ENCODE data around the gene NEK4. TPM values are rescaled to one million over a fixed set of nuclear protein-coding genes. Genes with fewer than 3 reads are reported as not detected.
A peak's percentile ranks its signal among the peaks of the same experiment; 100 is the strongest.

NEK4 gene
- total and polyA plus RNA-seq, 2 of the 13 experiments (the other 11 are each of a cell fraction or from before 2014, with no cell fraction given) = 16.5 to 38.0 TPM

- TF ChIP-seq RXRA (CRISPR knock-in tag; IDR thresholded peaks at IDR 0.05) (peak; percentile 94), LCORL (IDR thresholded peaks at IDR 0.05) (no peak), LCORL (CRISPR knock-in tag; IDR thresholded peaks at IDR 0.05) (peak; percentile 82), RBAK (CRISPR knock-in tag; IDR thresholded peaks at IDR 0.05) (no peak), NFIC (IDR thresholded peaks at IDR 0.05; ENCODE audit: low read length) (peak; percentile 74; the same call in 1 of the 2 replicates), ZNF224 (CRISPR knock-in tag; IDR thresholded peaks at IDR 0.05) (peak; percentile 25; the same call in 1 of the 2 replicates), CCDC6 (CRISPR knock-in tag; IDR thresholded peaks at IDR 0.05) (peak; percentile 28; the same call in 1 of the 2 replicates), TARDBP (CRISPR knock-in tag; IDR thresholded peaks at IDR 0.05) (peak; percentile 85), PCBP1 (IDR thresholded peaks at IDR 0.05; ENCODE audit: borderline replicate concordance, low read depth, low read length) (no peak), MAFK (conservative IDR thresholded peaks at IDR 0.05 in 1 of 2, IDR thresholded peaks at IDR 0.05 in 1 of 2; ENCODE audit: low read length in 2 of 2) (no peak), RORA (CRISPR knock-in tag; IDR thresholded peaks at IDR 0.05) (no peak), NCOR1 (IDR thresholded peaks at IDR 0.05; ENCODE audit: borderline replicate concordance, low read length) (peak; percentile 89; the same call in 1 of the 2 replicates), GZF1 (CRISPR knock-in tag; IDR thresholded peaks at IDR 0.05) (0 out of 2 replicates have a peak, but pooled peaks have one; percentile 8), ZNF280D (CRISPR knock-in tag; IDR thresholded peaks at IDR 0.05) (no peak), PBX2 (CRISPR knock-in tag; IDR thresholded peaks at IDR 0.05) (no peak), ZBTB2 (CRISPR knock-in tag; IDR thresholded peaks at IDR 0.05; ENCODE audit: low read depth) (peak; percentile 25; the same call in 1 of the 2 replicates)
- TF ChIP-seq, protein P1, sequence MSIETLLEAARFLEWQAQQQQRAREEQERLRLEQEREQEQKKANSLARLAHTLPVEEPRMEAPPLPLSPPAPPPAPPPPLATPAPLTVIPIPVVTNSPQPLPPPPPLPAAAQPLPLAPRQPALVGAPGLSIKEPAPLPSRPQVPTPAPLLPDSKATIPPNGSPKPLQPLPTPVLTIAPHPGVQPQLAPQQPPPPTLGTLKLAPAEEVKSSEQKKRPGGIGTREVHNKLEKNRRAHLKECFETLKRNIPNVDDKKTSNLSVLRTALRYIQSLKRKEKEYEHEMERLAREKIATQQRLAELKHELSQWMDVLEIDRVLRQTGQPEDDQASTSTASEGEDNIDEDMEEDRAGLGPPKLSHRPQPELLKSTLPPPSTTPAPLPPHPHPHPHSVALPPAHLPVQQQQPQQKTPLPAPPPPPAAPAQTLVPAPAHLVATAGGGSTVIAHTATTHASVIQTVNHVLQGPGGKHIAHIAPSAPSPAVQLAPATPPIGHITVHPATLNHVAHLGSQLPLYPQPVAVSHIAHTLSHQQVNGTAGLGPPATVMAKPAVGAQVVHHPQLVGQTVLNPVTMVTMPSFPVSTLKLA (IDR thresholded peaks at IDR 0.05) = peak; percentile 94
- TF ChIP-seq, protein P2, sequence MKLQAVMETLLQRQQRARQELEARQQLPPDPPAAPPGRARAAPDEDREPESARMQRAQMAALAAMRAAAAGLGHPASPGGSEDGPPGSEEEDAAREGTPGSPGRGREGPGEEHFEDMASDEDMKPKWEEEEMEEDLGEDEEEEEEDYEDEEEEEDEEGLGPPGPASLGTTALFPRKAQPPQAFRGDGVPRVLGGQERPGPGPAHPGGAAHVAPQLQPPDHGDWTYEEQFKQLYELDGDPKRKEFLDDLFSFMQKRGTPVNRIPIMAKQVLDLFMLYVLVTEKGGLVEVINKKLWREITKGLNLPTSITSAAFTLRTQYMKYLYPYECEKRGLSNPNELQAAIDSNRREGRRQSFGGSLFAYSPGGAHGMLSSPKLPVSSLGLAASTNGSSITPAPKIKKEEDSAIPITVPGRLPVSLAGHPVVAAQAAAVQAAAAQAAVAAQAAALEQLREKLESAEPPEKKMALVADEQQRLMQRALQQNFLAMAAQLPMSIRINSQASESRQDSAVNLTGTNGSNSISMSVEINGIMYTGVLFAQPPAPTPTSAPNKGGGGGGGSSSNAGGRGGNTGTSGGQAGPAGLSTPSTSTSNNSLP (IDR thresholded peaks at IDR 0.05; ENCODE audit: low read depth, low read length) = no peak
Observed at GRCh38 chr3:52704611-52705437, 65.9 kb downstream of the NEK4 start (continued).

Measured in HepG2 (cell line).